Measurements from ENCODE around the gene SMURF1. TPM values are rescaled to one million over a fixed set of nuclear protein-coding genes. Genes with fewer than 3 reads are reported as not detected.

The SMURF1 gene
- total RNA-seq, 2 donors from 2014 or later, result 15.4 to 25.1 TPM

DNA sequence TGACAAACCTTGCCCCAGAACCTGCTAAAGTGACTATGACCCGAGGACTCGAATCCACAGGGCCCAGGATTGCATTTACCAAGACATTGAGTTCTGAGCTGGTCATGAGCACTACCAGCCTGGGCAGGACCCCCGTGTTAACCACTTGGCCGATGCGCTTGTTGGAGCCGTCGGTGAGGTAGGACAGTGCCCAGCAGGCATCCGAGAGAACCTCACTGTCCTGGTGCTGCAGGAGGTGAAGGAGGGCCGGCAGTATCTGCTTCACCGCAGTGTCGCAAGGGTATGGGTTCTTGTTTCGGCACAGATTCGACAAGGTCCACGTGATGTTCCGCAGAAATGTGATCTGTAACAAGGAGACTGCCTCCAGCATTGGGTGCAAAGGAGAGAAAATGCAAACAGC, 44.3 kb upstream of the SMURF1 start:
- H3K36me3 ChIP-seq, result no peaks in the 10 kb centered on the region
- WGBS, result 97% methylated on average over 15 of the region's 15 CpGs
- H3K4me1 ChIP-seq (replicated peaks), result no peaks in the 10 kb centered on the region
- no peak overlapping the region for H3K27ac ChIP-seq
- no peak for TF ChIP-seq POLR2A (IDR thresholded peaks at IDR 0.05)
- no peak for TF ChIP-seq POLR2AphosphoS5 (IDR thresholded peaks at IDR 0.05)
- H3K4me3 ChIP-seq, result no peak overlapping the region
- H3K9me3 ChIP-seq, result no peaks in the 10 kb centered on the region
- no peaks in the 10 kb centered on the region for H3K27me3 ChIP-seq (replicated peaks; ENCODE audit: insufficient read depth)
- DNase-seq (ENCODE audit: low spot score), result no peak
- intact Hi-C loops (cut with DNase I), result no loop called here

DNA sequence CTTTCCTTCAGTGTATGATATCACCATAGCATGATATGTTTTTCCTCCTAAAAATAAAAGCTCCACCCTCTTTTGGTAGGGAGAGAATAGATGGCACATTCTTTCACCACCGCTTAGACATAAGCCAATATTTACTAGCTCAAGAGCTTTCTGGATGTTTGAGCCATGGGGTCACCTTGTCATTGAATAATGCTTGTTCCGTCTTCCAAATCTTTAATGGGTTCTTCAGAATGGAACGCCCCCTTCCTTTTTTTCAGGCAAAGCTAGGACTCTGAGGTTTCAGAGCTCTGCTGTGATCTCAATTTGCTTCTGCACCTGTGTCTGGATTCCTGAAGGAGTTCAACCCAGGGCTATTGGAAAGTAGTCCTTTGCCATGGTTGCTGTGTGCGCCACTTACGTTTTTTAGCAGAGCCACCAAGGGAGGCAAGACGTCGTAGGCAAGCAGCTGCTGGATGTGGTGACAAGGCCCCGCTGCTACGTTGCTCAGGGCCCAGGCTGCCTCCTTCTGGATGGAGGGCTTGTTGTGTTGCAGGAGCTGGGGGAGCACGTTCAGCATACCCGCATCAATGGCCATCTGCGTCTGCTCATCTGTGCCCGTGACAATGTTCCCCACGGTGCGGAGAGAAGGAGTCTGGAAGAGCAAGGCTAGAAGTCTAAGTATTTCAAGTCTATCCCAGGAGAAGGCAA, 40.8 kb upstream of the SMURF1 start:
- intact Hi-C loops (cut with DNase I), result no loop called here
- no peaks in the 10 kb centered on the region for H3K4me1 ChIP-seq (replicated peaks)
- H3K36me3 ChIP-seq, result no peaks in the 10 kb centered on the region
- no peaks in the 10 kb centered on the region for H3K9me3 ChIP-seq
- H3K27ac ChIP-seq, result no peak overlapping the region
- no peak for DNase-seq (ENCODE audit: low spot score)
- H3K4me3 ChIP-seq, result no peak overlapping the region
- no peaks in the 10 kb centered on the region for H3K27me3 ChIP-seq (replicated peaks; ENCODE audit: insufficient read depth)
- WGBS, result 60% methylated on average over 15 of the region's 15 CpGs
- TF ChIP-seq, protein P1, sequence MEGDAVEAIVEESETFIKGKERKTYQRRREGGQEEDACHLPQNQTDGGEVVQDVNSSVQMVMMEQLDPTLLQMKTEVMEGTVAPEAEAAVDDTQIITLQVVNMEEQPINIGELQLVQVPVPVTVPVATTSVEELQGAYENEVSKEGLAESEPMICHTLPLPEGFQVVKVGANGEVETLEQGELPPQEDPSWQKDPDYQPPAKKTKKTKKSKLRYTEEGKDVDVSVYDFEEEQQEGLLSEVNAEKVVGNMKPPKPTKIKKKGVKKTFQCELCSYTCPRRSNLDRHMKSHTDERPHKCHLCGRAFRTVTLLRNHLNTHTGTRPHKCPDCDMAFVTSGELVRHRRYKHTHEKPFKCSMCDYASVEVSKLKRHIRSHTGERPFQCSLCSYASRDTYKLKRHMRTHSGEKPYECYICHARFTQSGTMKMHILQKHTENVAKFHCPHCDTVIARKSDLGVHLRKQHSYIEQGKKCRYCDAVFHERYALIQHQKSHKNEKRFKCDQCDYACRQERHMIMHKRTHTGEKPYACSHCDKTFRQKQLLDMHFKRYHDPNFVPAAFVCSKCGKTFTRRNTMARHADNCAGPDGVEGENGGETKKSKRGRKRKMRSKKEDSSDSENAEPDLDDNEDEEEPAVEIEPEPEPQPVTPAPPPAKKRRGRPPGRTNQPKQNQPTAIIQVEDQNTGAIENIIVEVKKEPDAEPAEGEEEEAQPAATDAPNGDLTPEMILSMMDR (IDR thresholded peaks at IDR 0.05), result no peak

DNA sequence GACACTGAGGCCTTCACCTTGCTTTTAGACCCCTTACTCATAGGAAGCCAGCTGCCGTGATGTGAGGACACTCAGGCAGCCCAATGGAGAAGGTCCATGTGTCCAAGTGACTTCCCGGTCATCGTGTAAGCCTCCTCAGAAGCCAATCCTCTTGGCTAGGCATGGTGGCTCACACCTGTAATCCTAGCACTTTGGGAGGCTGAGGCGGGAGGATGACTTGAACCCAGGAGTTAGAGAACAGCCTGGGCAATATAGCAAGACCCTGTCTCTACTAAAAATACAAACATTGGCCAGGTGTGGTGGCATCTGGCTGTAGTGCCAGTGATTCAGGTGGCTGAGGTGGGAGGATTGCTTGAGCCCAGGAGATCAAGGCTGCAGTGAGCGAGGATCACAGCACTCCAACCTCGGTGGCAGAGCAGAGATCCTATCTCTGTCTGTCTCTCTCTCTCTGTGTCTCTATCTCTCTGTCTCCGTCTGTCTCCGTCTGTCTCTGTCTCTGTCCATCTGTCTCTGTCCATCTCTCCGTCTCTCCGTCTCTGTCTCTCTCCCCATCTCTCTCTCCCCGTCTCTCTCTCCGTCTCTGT, 36.3 kb upstream of the SMURF1 start:
- Histone ChIP-seq H3K27ac (no peak overlapping the region), H3K36me3 (no peaks in the 10 kb centered on the region), H3K4me1 (replicated peaks) (no peaks in the 10 kb centered on the region), H3K4me3 (no peak overlapping the region), H3K9me3 (no peaks in the 10 kb centered on the region), H3K27me3 (replicated peaks; ENCODE audit: insufficient read depth) (no peaks in the 10 kb centered on the region)
- intact Hi-C loops (cut with DNase I), result no loop called here
- TF ChIP-seq POLR2AphosphoS5 (IDR thresholded peaks at IDR 0.05), result no peak
- 84% methylated on average over 12 of the region's 12 CpGs for WGBS
- no peak for DNase-seq (ENCODE audit: low spot score)

DNA sequence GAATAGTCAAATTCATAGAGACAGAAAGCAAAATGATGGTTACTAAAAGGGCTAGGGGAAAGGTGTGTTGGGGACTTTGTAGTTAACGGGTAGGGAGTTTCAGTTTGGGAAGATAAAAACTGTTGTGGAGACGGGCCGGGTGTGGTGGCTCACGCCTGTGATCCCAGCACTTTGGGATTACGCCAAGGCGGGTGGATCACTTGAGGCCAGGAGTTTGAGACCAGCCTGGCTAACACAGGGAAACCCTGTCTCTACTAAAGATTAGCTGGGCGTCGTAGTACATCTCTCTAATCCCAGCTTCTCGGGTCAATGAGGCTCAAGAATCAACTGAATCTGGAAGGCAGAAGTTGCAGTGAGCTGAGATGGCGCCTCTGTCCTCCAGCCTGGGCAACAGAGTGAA, 33.3 kb upstream of the SMURF1 start:
- Histone ChIP-seq H3K4me1 (replicated peaks) (no peaks in the 10 kb centered on the region), H3K27ac (no peak overlapping the region), H3K4me3 (no peak overlapping the region), H3K9me3 (no peaks in the 10 kb centered on the region), H3K36me3 (no peaks in the 10 kb centered on the region), H3K27me3 (replicated peaks; ENCODE audit: insufficient read depth) (no peaks in the 10 kb centered on the region)
- no peak for DNase-seq (ENCODE audit: low spot score)
- 89% methylated on average over 10 of the region's 10 CpGs for WGBS
- TF ChIP-seq POLR2AphosphoS5 (IDR thresholded peaks at IDR 0.05) (no peak), POLR2A (IDR thresholded peaks at IDR 0.05) (no peak)
- TF ChIP-seq, protein P1 (IDR thresholded peaks at IDR 0.05), result no peak
- intact Hi-C loops (cut with DNase I), result no loop called here

DNA sequence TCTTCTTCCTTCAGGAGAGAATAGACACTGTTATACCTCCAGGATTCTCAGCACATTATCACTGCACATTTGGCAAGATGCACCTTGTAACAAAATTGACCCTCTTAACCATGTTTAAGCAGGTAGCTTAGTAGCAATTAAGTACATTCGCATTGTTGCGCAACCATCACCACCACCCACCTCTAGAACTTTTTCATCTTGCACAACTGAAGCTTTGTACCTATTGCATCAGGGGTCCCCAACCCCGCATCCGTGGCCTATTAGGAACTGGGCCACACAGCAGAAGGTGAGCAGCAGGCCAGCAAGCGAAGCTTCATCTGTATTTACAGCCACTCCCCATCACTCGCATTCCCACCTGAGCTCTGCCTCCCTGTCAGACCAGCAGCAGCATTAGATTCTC, 29.9 kb upstream of the SMURF1 start:
- H3K27ac ChIP-seq, result no peak overlapping the region
- no peaks in the 10 kb centered on the region for H3K9me3 ChIP-seq
- no peaks in the 10 kb centered on the region for H3K4me1 ChIP-seq (replicated peaks)
- no peaks in the 10 kb centered on the region for H3K27me3 ChIP-seq (replicated peaks; ENCODE audit: insufficient read depth)
- 73% methylated on average over 6 of the region's 6 CpGs for WGBS
- TF ChIP-seq POLR2AphosphoS5 (IDR thresholded peaks at IDR 0.05) (no peak), POLR2A (IDR thresholded peaks at IDR 0.05) (no peak)
- TF ChIP-seq, protein P1 (IDR thresholded peaks at IDR 0.05), result no peak
- no peaks in the 10 kb centered on the region for H3K36me3 ChIP-seq
- H3K4me3 ChIP-seq, result no peak overlapping the region
- intact Hi-C loops (cut with DNase I), result no loop called here
- DNase-seq (ENCODE audit: low spot score), result no peak

DNA sequence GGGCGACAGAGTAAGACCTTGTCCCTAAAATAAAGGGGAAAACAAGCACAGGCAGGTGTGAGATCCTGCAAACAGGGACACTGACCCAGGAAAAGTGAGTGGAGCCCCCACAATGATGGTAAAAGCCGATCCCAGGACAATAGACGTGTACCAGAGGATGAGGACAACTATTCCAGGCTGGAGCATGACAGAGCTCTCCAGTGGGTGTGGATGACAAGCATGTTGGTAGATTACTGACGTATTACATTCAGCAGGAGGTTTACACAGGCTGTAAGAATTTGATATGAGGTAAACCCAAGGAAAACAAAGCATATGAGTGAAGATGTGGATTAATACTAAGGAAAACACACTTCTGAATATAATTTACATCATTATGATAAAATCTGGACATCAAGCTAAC, 27.8 kb upstream of the SMURF1 start:
- Histone ChIP-seq H3K27me3 (replicated peaks; ENCODE audit: insufficient read depth) (no peaks in the 10 kb centered on the region), H3K4me3 (no peak overlapping the region), H3K36me3 (no peaks in the 10 kb centered on the region), H3K9me3 (no peaks in the 10 kb centered on the region), H3K4me1 (replicated peaks) (no peaks in the 10 kb centered on the region), H3K27ac (no peak overlapping the region)
- no peak for DNase-seq (ENCODE audit: low spot score)
- WGBS, result 71% methylated on average over 4 of the region's 4 CpGs
- TF ChIP-seq, protein P1 (IDR thresholded peaks at IDR 0.05), result no peak
- TF ChIP-seq POLR2AphosphoS5 (IDR thresholded peaks at IDR 0.05) (no peak), POLR2A (IDR thresholded peaks at IDR 0.05) (no peak)
- intact Hi-C loops (cut with DNase I), result no loop called here
